ENCODE results near the gene CEP112. TPM values are rescaled to one million over a fixed set of nuclear protein-coding genes. Genes with fewer than 3 reads are reported as not detected.
"Not testable (repeated sequence)": the region's sequence is repeated elsewhere in the genome, so short reads cannot be mapped to it uniquely, and the experiment has no call there.

CEP112 gene
- total and polyA plus RNA-seq, 2 of the 8 experiments (the other 6 are each of a cell fraction or from before 2014, with no cell fraction given) = 0.62 to 3.1 TPM

DNA sequence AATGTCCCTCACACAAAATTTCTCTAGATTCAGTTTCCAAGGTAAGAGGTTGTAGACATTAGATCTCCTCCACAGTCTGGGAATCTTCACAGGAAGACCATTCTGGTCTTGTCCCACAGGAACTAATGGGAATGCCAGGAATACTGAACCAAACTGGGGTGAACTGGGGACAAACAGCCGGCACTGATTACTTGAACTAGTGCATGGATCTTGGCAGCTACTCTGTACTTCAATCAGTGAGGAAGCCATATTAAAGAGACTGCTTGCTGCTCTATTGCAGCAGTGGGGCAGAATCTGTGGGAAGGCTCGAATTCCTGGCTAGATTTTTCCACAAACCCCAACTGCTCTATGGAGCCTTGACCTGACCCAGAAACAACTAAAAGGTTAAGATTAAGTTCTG is 361.6 kb downstream of the CEP112 start (continued):
- no peak for TF ChIP-seq YY1 (IDR thresholded peaks at IDR 0.05; ENCODE audit: low read depth, low read length)

GRCh38 chr17:65826577-65826976 is 365.4 kb downstream of the CEP112 start:
- H2AFZ ChIP-seq (ENCODE audit: low read length); H3K9me3 ChIP-seq (ENCODE audit: insufficient read depth in 2 of 2, low read depth in 1 of 2, low read length in 1 of 2); DNase-seq (ENCODE audit: low read depth in 1 of 2, low spot score in 2 of 2); H3K23me2 ChIP-seq (ENCODE audit: low read depth, low read length); H3K4ac ChIP-seq (replicated peaks; ENCODE audit: insufficient read length, low read depth, low read length); H2BK20ac ChIP-seq (ENCODE audit: low read length); H3K4me2 ChIP-seq (ENCODE audit: insufficient read depth in 1 of 2, low read depth in 2 of 2, low read length in 2 of 2); H3K18ac ChIP-seq (ENCODE audit: extremely low read depth, low read length); H4K20me1 ChIP-seq (replicated peaks in 1 of 2; ENCODE audit: control insufficient read depth in 1 of 2, insufficient read depth in 2 of 2, low read length in 2 of 2); H3K79me1 ChIP-seq (ENCODE audit: low read depth, low read length); H3K27me3 ChIP-seq (replicated peaks in 1 of 4; ENCODE audit: control insufficient read depth in 3 of 4, extremely low read depth in 1 of 4, insufficient read depth in 3 of 4, low read length in 3 of 4); H3K56ac ChIP-seq (replicated peaks; ENCODE audit: insufficient read length, low read depth, low read length); H2AK5ac ChIP-seq (ENCODE audit: low read depth, low read length); H3K23ac ChIP-seq (ENCODE audit: insufficient read length); H2BK12ac ChIP-seq (ENCODE audit: low read depth, low read length); H2BK15ac ChIP-seq (ENCODE audit: low read length); H2BK120ac ChIP-seq (replicated peaks; ENCODE audit: low read depth, low read length); H3K27ac ChIP-seq (ENCODE audit: low read depth, low read length); CTCF ChIA-PET (ENCODE audit: partially characterized antibody); H3K4me3 ChIP-seq (ENCODE audit: extremely low read depth in 1 of 4, insufficient read depth in 2 of 4, low read depth in 3 of 4, low read length in 4 of 4); H2BK5ac ChIP-seq (ENCODE audit: low read depth, low read length); H4K91ac ChIP-seq (replicated peaks; ENCODE audit: insufficient read length, low read length); FAIRE-seq; H3K36me3 ChIP-seq (ENCODE audit: control insufficient read depth in 2 of 4, insufficient read depth in 4 of 4, low read length in 3 of 4); H3K9ac ChIP-seq (replicated peaks in 1 of 4; ENCODE audit: extremely low read depth in 1 of 4, low read depth in 3 of 4, low read length in 3 of 4); H3K4me1 ChIP-seq (replicated peaks in 1 of 4; ENCODE audit: control insufficient read depth in 3 of 4, insufficient read depth in 4 of 4, low read length in 3 of 4); H3K79me2 ChIP-seq (ENCODE audit: control insufficient read depth in 1 of 2, insufficient read depth in 2 of 2, low read length in 2 of 2); H4K5ac ChIP-seq (ENCODE audit: insufficient read length, low read depth, low read length); H4K8ac ChIP-seq (ENCODE audit: extremely low read depth, insufficient read depth, low read length); POLR2A ChIA-PET (ENCODE audit: partially characterized antibody); H3K14ac ChIP-seq (ENCODE audit: insufficient read length): not testable (repeated sequence)
- WGBS, 2 experiments (ENCODE audit: extremely low coverage in 1 of 2, insufficient coverage in 1 of 2, insufficient read length in 1 of 2, insufficient replicate concordance in 2 of 2, low coverage in 1 of 2, low lambda C conversion rate in 2 of 2, missing lambda C conversion rate in 1 of 2) = 96% methylated on average over 2 of the region's 2 CpGs; no CpG with 5 or more reads in 1 of the 2 experiments

Data from H1 (cell line).